Liver (tissue), 3 donors: ENCODE data around the gene ITGA7.

Source experiments
- GABPA ChIP-seq, 2 donors: IDR thresholded peaks in 1 of 2; conservative IDR thresholded peaks in 1 of 2; 2 replicates each; pipeline ENCODE4 v1.6.1; 2016; ENCODE audit warnings: antibody characterized with exemption in 2 of 2, mild to moderate bottlenecking in 1 of 2, moderate library complexity in 1 of 2
- JUND ChIP-seq, 2 donors: IDR thresholded peaks; 2 replicates each; pipeline ENCODE4 v1.6.1; 2016; ENCODE audit warnings: antibody characterized with exemption in 2 of 2
- NR2F2 ChIP-seq: IDR thresholded peaks from 2 replicates; pipeline ENCODE4 v1.6.1; 2016; ENCODE audit warnings: antibody characterized with exemption
- RAD21 ChIP-seq, 2 donors: IDR thresholded peaks; 2 replicates each; pipeline ENCODE4 v1.6.1; 2016; ENCODE audit warnings: antibody characterized with exemption in 2 of 2, mild to moderate bottlenecking in 2 of 2
- ZBTB33 ChIP-seq: IDR thresholded peaks from 2 replicates; pipeline ENCODE4 v1.6.1; 2016; ENCODE audit warnings: antibody characterized with exemption
- TF ChIP-seq, protein P1 (sequence below): fragments of 150-350 bp; IDR thresholded peaks from 2 replicates; pipeline ENCODE4 v1.5.1; 2017; ENCODE audit warnings: improper control_type of control experiment, low read depth, low read length; ENCODE audit not compliant: missing input control
- donor health status: healthy.
- donor health status: healthy.

GRCh38 chr12:55711786-55712553, 4.3 kb upstream of the ITGA7 start:
- no peak for TF ChIP-seq JUND (IDR thresholded peaks at IDR 0.05)
- TF ChIP-seq, protein P1, sequence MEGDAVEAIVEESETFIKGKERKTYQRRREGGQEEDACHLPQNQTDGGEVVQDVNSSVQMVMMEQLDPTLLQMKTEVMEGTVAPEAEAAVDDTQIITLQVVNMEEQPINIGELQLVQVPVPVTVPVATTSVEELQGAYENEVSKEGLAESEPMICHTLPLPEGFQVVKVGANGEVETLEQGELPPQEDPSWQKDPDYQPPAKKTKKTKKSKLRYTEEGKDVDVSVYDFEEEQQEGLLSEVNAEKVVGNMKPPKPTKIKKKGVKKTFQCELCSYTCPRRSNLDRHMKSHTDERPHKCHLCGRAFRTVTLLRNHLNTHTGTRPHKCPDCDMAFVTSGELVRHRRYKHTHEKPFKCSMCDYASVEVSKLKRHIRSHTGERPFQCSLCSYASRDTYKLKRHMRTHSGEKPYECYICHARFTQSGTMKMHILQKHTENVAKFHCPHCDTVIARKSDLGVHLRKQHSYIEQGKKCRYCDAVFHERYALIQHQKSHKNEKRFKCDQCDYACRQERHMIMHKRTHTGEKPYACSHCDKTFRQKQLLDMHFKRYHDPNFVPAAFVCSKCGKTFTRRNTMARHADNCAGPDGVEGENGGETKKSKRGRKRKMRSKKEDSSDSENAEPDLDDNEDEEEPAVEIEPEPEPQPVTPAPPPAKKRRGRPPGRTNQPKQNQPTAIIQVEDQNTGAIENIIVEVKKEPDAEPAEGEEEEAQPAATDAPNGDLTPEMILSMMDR, result no peak
- no peak for TF ChIP-seq NR2F2
- no peak for TF ChIP-seq RAD21 (IDR thresholded peaks at IDR 0.05)
- TF ChIP-seq GABPA (IDR thresholded peaks at IDR 0.05 in 1 of 2, conservative IDR thresholded peaks at IDR 0.05 in 1 of 2), result no peak
- TF ChIP-seq ZBTB33, result no peak
